ENCODE measurements around the gene NPEPPS. TPM values are rescaled to one million over a fixed set of nuclear protein-coding genes. Genes with fewer than 3 reads are reported as not detected.

NPEPPS gene
- total and polyA plus RNA-seq, 2 experiments from 2014 or later: 55.7 to 72.3 TPM

DNA sequence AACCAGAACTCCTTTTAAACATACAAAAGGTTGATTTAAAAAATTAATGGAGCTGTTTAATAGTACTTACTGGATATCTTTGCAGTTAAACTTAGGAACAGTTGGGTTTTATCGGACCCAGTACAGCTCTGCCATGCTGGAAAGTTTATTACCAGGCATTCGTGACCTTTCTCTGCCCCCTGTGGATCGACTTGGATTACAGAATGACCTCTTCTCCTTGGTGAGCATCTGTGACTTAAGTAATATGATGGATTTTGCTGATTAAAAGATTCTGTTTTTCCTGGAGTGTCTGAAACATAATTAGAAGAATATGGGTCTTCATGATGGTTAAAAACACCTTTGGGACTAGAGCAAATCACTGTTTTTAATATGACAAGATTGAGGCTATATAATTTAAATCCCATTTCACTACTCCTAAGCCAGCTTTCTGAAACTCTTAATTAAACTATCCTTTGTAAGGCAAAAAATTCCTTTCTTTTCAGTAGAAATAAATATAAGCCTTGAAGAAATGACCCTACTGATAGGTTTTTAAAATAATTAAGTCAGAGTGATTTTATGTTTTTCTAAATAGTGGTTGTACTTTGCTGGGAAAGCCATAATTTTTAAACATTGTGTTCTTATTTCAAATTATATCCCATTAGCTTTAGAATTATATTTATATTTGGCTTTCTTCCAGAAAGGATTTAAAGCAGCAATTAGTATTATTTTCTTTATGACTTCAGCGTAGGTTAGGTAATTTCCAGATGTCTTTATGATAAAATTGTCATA is 73.1 kb downstream of the NPEPPS start:
- Histone ChIP-seq H3K4me1 (ENCODE audit: insufficient read depth) (peaks cover 13% of the 10 kb centered on the region), H2AFZ (no peak overlapping the region), H4K20me1 (ENCODE audit: insufficient read depth) (no peaks in the 10 kb centered on the region), H3K9me3 (ENCODE audit: low read depth) (no peaks in the 10 kb centered on the region), H3F3A (ENCODE audit: insufficient read depth) (peaks cover 20% of the 10 kb centered on the region), H3K36me3 (ENCODE audit: low read depth) (peaks cover 59% of the 10 kb centered on the region), H3K9me2 (ENCODE audit: insufficient read depth) (no peaks in the 10 kb centered on the region), H3K9ac (no peak overlapping the region), H3K4me2 (ENCODE audit: unreplicated experiment) (no peak overlapping the region), H3K4me3 (no peak overlapping the region), H3K79me2 (ENCODE audit: insufficient read depth) (no peaks in the 10 kb centered on the region; the same call in 1 of the 2 replicates), H3K27ac (no peak overlapping the region), H3K27me3 (replicated peaks; ENCODE audit: insufficient read depth) (no peaks in the 10 kb centered on the region)
- TF ChIP-seq EZH2phosphoT487 (IDR thresholded peaks at IDR 0.05; ENCODE audit: insufficient read depth, low read depth): no peak
- TF ChIP-seq EZH2 (IDR thresholded peaks at IDR 0.05; ENCODE audit: insufficient read depth, poor library complexity, severe bottlenecking): no peak
- DNase-seq: no peak
- in situ Hi-C loops (cut with MboI): no loop called here
- WGBS, 2 experiments (ENCODE audit: low coverage in 1 of 2, low lambda C conversion rate in 2 of 2, missing lambda C conversion rate in 2 of 2): 46 to 48% methylated on average over 4 of the region's 4 CpGs

- Histone ChIP-seq H3K27me3 (replicated peaks; ENCODE audit: insufficient read depth) (no peaks in the 10 kb centered on the region), H3K4me3 (no peak overlapping the region), H3K4me1 (ENCODE audit: insufficient read depth) (peaks cover 13% of the 10 kb centered on the region), H3F3A (ENCODE audit: insufficient read depth) (peaks cover 22% of the 10 kb centered on the region), H3K79me2 (ENCODE audit: insufficient read depth) (no peaks in the 10 kb centered on the region; the same call in 1 of the 2 replicates), H3K9me2 (ENCODE audit: insufficient read depth) (no peaks in the 10 kb centered on the region), H3K9ac (no peak overlapping the region), H4K20me1 (ENCODE audit: insufficient read depth) (no peaks in the 10 kb centered on the region), H3K27ac (no peak overlapping the region), H3K36me3 (ENCODE audit: low read depth) (peaks cover 57% of the 10 kb centered on the region), H3K4me2 (ENCODE audit: unreplicated experiment) (no peak overlapping the region), H3K9me3 (ENCODE audit: low read depth) (no peaks in the 10 kb centered on the region), H2AFZ (no peak overlapping the region)
- in situ Hi-C loops (cut with MboI): no loop called here
- DNase-seq: peak; percentile 38
- WGBS, 2 experiments (ENCODE audit: low coverage in 1 of 2, low lambda C conversion rate in 2 of 2, missing lambda C conversion rate in 2 of 2): 78 to 100% methylated on average over 1 of the region's 1 CpG
- no peak for TF ChIP-seq EZH2 (IDR thresholded peaks at IDR 0.05; ENCODE audit: insufficient read depth, poor library complexity, severe bottlenecking)
- TF ChIP-seq EZH2phosphoT487 (IDR thresholded peaks at IDR 0.05; ENCODE audit: insufficient read depth, low read depth): no peak
These were observed 73.7 kb downstream of the NPEPPS start for GRCh38 chr17:47604598-47604927.

- WGBS, 2 experiments (ENCODE audit: low coverage in 1 of 2, low lambda C conversion rate in 2 of 2, missing lambda C conversion rate in 2 of 2): 5 to 14% methylated on average over 1 of the region's 1 CpG
- H2AFZ ChIP-seq: no peak overlapping the region
- in situ Hi-C loops (cut with MboI): no loop called here
- peaks cover 22% of the 10 kb centered on the region for H3F3A ChIP-seq (ENCODE audit: insufficient read depth)
- H3K4me3 ChIP-seq: no peak overlapping the region
- no peaks in the 10 kb centered on the region; the same call in 1 of the 2 replicates for H3K79me2 ChIP-seq (ENCODE audit: insufficient read depth)
- no peak overlapping the region for H3K4me2 ChIP-seq (ENCODE audit: unreplicated experiment)
- peaks cover 56% of the 10 kb centered on the region for H3K36me3 ChIP-seq (ENCODE audit: low read depth)
- no peaks in the 10 kb centered on the region for H3K27me3 ChIP-seq (replicated peaks; ENCODE audit: insufficient read depth)
- H3K9ac ChIP-seq: no peak overlapping the region
- no peak overlapping the region for H3K27ac ChIP-seq
- no peaks in the 10 kb centered on the region for H4K20me1 ChIP-seq (ENCODE audit: insufficient read depth)
- peaks cover 13% of the 10 kb centered on the region for H3K4me1 ChIP-seq (ENCODE audit: insufficient read depth)
- TF ChIP-seq EZH2phosphoT487 (IDR thresholded peaks at IDR 0.05; ENCODE audit: insufficient read depth, low read depth): no peak
- no peak for TF ChIP-seq EZH2 (IDR thresholded peaks at IDR 0.05; ENCODE audit: insufficient read depth, poor library complexity, severe bottlenecking)
- no peaks in the 10 kb centered on the region for H3K9me3 ChIP-seq (ENCODE audit: low read depth)
- H3K9me2 ChIP-seq (ENCODE audit: insufficient read depth): no peaks in the 10 kb centered on the region
- no peak for DNase-seq
These were observed 74.1 kb downstream of the NPEPPS start for GRCh38 chr17:47605011-47605410.

DNA sequence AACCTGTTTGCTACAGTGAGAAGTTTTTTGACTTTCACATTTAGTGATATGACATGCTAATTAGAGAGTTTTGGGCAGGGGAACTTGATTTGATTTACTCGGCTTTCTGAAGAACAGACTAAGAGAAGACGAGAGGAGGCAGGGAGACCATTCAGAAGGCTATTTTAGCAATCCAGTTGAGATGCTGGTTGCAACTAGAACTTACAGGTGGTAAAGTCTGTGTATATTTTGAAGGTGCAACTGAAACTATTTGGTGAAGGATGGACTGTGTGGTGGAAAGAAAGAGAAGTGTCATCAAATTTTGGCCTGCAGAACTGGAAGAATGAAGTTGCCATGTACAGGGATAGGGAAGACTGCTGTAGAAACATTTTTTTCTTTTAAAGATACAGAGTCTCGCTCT is 76.6 kb downstream of the NPEPPS start:
- Histone ChIP-seq H3K27me3 (replicated peaks; ENCODE audit: insufficient read depth) (no peaks in the 10 kb centered on the region), H3K36me3 (ENCODE audit: low read depth) (peaks cover 38% of the 10 kb centered on the region), H3K9me2 (ENCODE audit: insufficient read depth) (no peaks in the 10 kb centered on the region), H3K79me2 (ENCODE audit: insufficient read depth) (peaks cover 10% of the 10 kb centered on the region), H4K20me1 (ENCODE audit: insufficient read depth) (no peaks in the 10 kb centered on the region), H3K9me3 (ENCODE audit: low read depth) (no peaks in the 10 kb centered on the region), H3K9ac (no peak overlapping the region), H3K4me2 (ENCODE audit: unreplicated experiment) (no peak overlapping the region), H2AFZ (no peak overlapping the region), H3K4me1 (ENCODE audit: insufficient read depth) (peaks cover 20% of the 10 kb centered on the region), H3K27ac (no peak overlapping the region), H3F3A (ENCODE audit: insufficient read depth) (peaks cover 22% of the 10 kb centered on the region), H3K4me3 (no peak overlapping the region)
- TF ChIP-seq EZH2 (IDR thresholded peaks at IDR 0.05; ENCODE audit: insufficient read depth, poor library complexity, severe bottlenecking) (no peak), EZH2phosphoT487 (IDR thresholded peaks at IDR 0.05; ENCODE audit: insufficient read depth, low read depth) (no peak)
- in situ Hi-C loops (cut with MboI): no loop called here
- no peak for DNase-seq
- 92 to 95% methylated on average over 3 of the region's 3 CpGs for WGBS, 2 experiments (ENCODE audit: low coverage in 1 of 2, low lambda C conversion rate in 2 of 2, missing lambda C conversion rate in 2 of 2)

Data from GM23248 (cell line).